ENCODE data around the gene ZEB2.
A peak's percentile ranks its signal among the peaks of the same experiment; 100 is the strongest.

ZEB2 gene

DNA sequence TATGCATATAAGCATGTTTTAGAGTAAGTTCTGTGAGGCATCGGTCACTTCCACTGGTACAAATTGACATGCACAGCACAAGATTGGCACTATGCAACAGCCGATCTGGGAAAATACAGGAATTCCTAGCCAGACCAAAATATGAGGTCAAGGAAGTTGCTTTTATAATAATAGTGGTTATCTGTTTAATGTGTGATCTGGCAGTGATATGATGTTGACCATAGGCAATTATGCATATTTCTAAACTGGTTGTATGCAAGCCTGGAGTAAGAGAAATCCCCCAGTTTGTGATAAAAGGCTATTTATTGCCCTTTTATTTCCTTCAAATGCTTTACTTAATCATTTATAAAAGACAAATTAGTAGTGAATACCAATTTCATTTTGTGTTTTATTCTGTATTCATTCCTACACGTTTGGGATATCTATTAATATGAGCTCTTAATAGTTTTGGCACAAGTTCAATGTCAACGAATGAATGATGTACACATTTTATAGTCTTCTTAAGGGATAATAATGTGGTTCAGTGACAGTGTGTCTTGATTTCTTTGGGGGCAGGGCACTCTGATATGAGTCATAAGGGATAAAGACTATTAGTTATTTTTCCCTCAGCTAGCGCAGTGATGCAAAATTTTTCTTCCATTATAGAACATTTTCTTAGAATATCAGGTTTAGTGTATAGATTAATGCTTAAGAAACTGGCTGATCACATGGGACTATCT lies 34.7 kb upstream of the ZEB2 start:
- H3F3A ChIP-seq (ENCODE audit: low read depth): no peaks in the 10 kb centered on the region
- H3K36me3 ChIP-seq (ENCODE audit: insufficient read depth, low read length): no peaks in the 10 kb centered on the region
- H4K20me1 ChIP-seq (ENCODE audit: insufficient read depth, low read length, poor library complexity, severe bottlenecking): no peaks in the 10 kb centered on the region
- H3K9me2 ChIP-seq (replicated peaks; ENCODE audit: low read depth, low read length): no peaks in the 10 kb centered on the region
- TF ChIP-seq EZH2phosphoT487 (IDR thresholded peaks at IDR 0.05; ENCODE audit: borderline replicate concordance): no peak
- no peaks in the 10 kb centered on the region for H3K79me2 ChIP-seq (ENCODE audit: insufficient read depth, low read length)
- H3K4me2 ChIP-seq (ENCODE audit: low read depth, low read length, poor library complexity, severe bottlenecking): no peak overlapping the region
- no peak overlapping the region for H3K9ac ChIP-seq (ENCODE audit: low read depth, low read length, poor library complexity, severe bottlenecking)
- H2AFZ ChIP-seq (ENCODE audit: low read length): no peak overlapping the region
- no peaks in the 10 kb centered on the region for H3K9me3 ChIP-seq (ENCODE audit: insufficient read depth, low read depth, low read length)
- H3K4me1 ChIP-seq (ENCODE audit: insufficient read depth, low read length, poor library complexity, severe bottlenecking): peaks cover 2% of the 10 kb centered on the region
- H3K4me3 ChIP-seq (ENCODE audit: low read length, poor library complexity, severe bottlenecking): no peak overlapping the region
- H3K27me3 ChIP-seq (ENCODE audit: insufficient read depth, low read length, poor library complexity, severe bottlenecking): no peaks in the 10 kb centered on the region

DNA sequence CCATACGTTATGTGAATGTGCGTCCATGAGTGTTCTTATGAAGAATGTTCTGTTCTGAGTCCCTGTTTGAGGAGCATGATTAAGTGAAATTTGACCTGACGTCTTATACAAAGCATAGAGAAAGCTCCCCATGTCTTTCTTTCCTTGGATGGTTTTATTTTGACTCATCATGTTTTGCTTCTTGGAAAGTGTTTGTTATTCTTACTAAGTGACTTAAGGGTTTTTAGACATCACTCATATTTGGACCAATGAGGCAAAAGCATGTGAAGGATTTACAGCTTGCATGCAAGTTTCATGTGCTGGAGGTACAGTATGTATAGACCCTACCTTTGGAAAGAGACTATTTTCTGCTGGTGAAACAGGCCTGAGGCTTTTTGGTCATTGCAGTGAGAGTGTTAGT lies 33.5 kb upstream of the ZEB2 start:
- H2AFZ ChIP-seq (ENCODE audit: low read length): no peak overlapping the region

DNA sequence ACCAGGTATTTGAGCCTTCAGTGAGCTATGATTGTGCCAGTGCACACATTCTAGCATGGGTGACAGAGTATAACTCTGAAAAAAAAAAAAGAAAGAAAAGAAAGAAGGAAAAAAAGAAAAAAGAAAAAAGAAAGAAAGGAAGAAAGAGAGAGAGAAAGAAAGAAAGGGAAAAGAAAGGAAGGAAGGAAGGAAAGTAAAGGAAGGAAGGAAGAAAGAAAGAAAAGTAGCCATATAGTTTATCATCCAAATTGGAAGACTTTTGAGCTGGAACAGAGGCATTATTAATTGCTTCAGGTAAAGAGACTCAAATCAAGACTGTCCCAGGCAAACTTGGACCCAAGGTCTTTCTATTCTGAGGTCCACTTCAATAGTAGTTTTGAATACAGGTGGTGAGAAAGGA lies 32.9 kb upstream of the ZEB2 start:
- no peaks in the 10 kb centered on the region for H3K79me2 ChIP-seq (ENCODE audit: insufficient read depth, low read length)
- no peaks in the 10 kb centered on the region for H3K9me3 ChIP-seq (ENCODE audit: insufficient read depth, low read depth, low read length)
- no peaks in the 10 kb centered on the region for H4K20me1 ChIP-seq (ENCODE audit: insufficient read depth, low read length, poor library complexity, severe bottlenecking)
- no peak overlapping the region for H3K9ac ChIP-seq (ENCODE audit: low read depth, low read length, poor library complexity, severe bottlenecking)
- peaks cover 17% of the 10 kb centered on the region for H3K4me1 ChIP-seq (ENCODE audit: insufficient read depth, low read length, poor library complexity, severe bottlenecking)
- no peak overlapping the region for H3K4me3 ChIP-seq (ENCODE audit: low read length, poor library complexity, severe bottlenecking)
- H2AFZ ChIP-seq (ENCODE audit: low read length): no peak overlapping the region
- H3K9me2 ChIP-seq (replicated peaks; ENCODE audit: low read depth, low read length): no peaks in the 10 kb centered on the region
- H3K27me3 ChIP-seq (ENCODE audit: insufficient read depth, low read length, poor library complexity, severe bottlenecking): no peaks in the 10 kb centered on the region
- H3K4me2 ChIP-seq (ENCODE audit: low read depth, low read length, poor library complexity, severe bottlenecking): no peak overlapping the region
- H3K36me3 ChIP-seq (ENCODE audit: insufficient read depth, low read length): no peaks in the 10 kb centered on the region
- TF ChIP-seq, protein P1, sequence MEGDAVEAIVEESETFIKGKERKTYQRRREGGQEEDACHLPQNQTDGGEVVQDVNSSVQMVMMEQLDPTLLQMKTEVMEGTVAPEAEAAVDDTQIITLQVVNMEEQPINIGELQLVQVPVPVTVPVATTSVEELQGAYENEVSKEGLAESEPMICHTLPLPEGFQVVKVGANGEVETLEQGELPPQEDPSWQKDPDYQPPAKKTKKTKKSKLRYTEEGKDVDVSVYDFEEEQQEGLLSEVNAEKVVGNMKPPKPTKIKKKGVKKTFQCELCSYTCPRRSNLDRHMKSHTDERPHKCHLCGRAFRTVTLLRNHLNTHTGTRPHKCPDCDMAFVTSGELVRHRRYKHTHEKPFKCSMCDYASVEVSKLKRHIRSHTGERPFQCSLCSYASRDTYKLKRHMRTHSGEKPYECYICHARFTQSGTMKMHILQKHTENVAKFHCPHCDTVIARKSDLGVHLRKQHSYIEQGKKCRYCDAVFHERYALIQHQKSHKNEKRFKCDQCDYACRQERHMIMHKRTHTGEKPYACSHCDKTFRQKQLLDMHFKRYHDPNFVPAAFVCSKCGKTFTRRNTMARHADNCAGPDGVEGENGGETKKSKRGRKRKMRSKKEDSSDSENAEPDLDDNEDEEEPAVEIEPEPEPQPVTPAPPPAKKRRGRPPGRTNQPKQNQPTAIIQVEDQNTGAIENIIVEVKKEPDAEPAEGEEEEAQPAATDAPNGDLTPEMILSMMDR (conservative IDR thresholded peaks at IDR 0.05; ENCODE audit: low read length): no peak
- no peak for TF ChIP-seq EZH2phosphoT487 (IDR thresholded peaks at IDR 0.05; ENCODE audit: borderline replicate concordance)
- no peaks in the 10 kb centered on the region for H3F3A ChIP-seq (ENCODE audit: low read depth)

More for the DNA sequence above, 33.5 kb upstream of the ZEB2 start:
- Histone ChIP-seq H3K27me3 (ENCODE audit: insufficient read depth, low read length, poor library complexity, severe bottlenecking) (no peaks in the 10 kb centered on the region), H3K9me3 (ENCODE audit: insufficient read depth, low read depth, low read length) (no peaks in the 10 kb centered on the region), H4K20me1 (ENCODE audit: insufficient read depth, low read length, poor library complexity, severe bottlenecking) (no peaks in the 10 kb centered on the region), H3K4me1 (ENCODE audit: insufficient read depth, low read length, poor library complexity, severe bottlenecking) (peaks cover 12% of the 10 kb centered on the region), H3K36me3 (ENCODE audit: insufficient read depth, low read length) (no peaks in the 10 kb centered on the region), H3K4me2 (ENCODE audit: low read depth, low read length, poor library complexity, severe bottlenecking) (no peak overlapping the region), H3K9me2 (replicated peaks; ENCODE audit: low read depth, low read length) (no peaks in the 10 kb centered on the region), H3K4me3 (ENCODE audit: low read length, poor library complexity, severe bottlenecking) (no peak overlapping the region), H3K79me2 (ENCODE audit: insufficient read depth, low read length) (no peaks in the 10 kb centered on the region), H3F3A (ENCODE audit: low read depth) (no peaks in the 10 kb centered on the region), H3K9ac (ENCODE audit: low read depth, low read length, poor library complexity, severe bottlenecking) (no peak overlapping the region)
- TF ChIP-seq, protein P1 (conservative IDR thresholded peaks at IDR 0.05; ENCODE audit: low read length): no peak
- no peak for TF ChIP-seq EZH2phosphoT487 (IDR thresholded peaks at IDR 0.05; ENCODE audit: borderline replicate concordance)

DNA sequence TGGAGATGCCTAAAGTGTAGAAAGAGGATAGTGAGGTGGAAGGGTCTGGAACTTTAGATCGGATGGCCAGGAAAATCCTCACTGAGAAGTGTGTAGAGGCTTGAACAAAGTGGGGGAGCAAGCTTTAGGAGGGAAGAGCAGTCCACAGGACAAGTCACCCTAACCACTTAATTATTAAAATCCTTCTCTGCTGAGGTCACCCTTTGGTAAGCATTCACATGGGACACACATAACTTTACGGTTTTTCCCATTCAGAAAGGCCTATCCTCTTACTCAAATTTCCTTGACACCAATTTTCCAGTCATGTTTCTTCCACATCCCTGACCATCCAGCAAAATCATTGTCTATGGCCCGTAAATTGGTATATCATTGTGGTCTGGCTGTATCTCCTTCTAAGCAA lies 31.0 kb upstream of the ZEB2 start:
- H3K4me1 ChIP-seq (ENCODE audit: insufficient read depth, low read length, poor library complexity, severe bottlenecking): peaks cover 22% of the 10 kb centered on the region
- H3K4me3 ChIP-seq (ENCODE audit: low read length, poor library complexity, severe bottlenecking): no peak overlapping the region
- no peaks in the 10 kb centered on the region for H3K27me3 ChIP-seq (ENCODE audit: insufficient read depth, low read length, poor library complexity, severe bottlenecking)
- H3K79me2 ChIP-seq (ENCODE audit: insufficient read depth, low read length): no peaks in the 10 kb centered on the region
- H4K20me1 ChIP-seq (ENCODE audit: insufficient read depth, low read length, poor library complexity, severe bottlenecking): no peaks in the 10 kb centered on the region
- H3K9ac ChIP-seq (ENCODE audit: low read depth, low read length, poor library complexity, severe bottlenecking): no peak overlapping the region
- H3K4me2 ChIP-seq (ENCODE audit: low read depth, low read length, poor library complexity, severe bottlenecking): no peak overlapping the region
- 0 out of 2 replicates have a peak overlapping the region, but pooled peaks have one; percentile 8 for H2AFZ ChIP-seq (ENCODE audit: low read length)
- H3K9me2 ChIP-seq (replicated peaks; ENCODE audit: low read depth, low read length): no peaks in the 10 kb centered on the region
- no peaks in the 10 kb centered on the region for H3K9me3 ChIP-seq (ENCODE audit: insufficient read depth, low read depth, low read length)
- no peaks in the 10 kb centered on the region for H3F3A ChIP-seq (ENCODE audit: low read depth)
- H3K36me3 ChIP-seq (ENCODE audit: insufficient read depth, low read length): no peaks in the 10 kb centered on the region
- TF ChIP-seq, protein P1 (conservative IDR thresholded peaks at IDR 0.05; ENCODE audit: low read length): no peak
- TF ChIP-seq EZH2phosphoT487 (IDR thresholded peaks at IDR 0.05; ENCODE audit: borderline replicate concordance): no peak

Data from Loucy (cell line).